ENCODE results near the gene P3R3URF.

P3R3URF gene

DNA sequence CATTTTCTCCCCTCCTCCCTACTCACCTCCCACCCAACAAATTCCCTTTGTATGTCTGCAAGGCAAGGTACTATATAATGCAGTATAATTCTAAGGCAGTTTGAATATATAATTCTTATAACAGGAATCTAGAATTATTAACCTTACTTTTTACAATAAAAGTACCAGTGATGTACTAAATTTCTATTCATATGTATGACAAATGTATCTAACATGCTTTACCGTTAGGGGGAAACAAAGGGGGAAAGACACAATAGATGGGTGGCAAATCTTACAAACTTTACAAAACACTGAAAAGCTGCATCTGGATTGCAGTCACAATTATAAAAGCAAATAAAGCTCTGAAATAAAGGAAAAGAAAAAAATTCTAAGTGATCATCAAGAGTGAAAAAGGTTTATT is 46.2 kb downstream of the P3R3URF start:
- H3K4me3 ChIP-seq (replicated peaks in 1 of 2; ENCODE audit: low read depth in 2 of 2, low read length in 2 of 2) = no peak overlapping the region
- TF ChIP-seq, protein P1, sequence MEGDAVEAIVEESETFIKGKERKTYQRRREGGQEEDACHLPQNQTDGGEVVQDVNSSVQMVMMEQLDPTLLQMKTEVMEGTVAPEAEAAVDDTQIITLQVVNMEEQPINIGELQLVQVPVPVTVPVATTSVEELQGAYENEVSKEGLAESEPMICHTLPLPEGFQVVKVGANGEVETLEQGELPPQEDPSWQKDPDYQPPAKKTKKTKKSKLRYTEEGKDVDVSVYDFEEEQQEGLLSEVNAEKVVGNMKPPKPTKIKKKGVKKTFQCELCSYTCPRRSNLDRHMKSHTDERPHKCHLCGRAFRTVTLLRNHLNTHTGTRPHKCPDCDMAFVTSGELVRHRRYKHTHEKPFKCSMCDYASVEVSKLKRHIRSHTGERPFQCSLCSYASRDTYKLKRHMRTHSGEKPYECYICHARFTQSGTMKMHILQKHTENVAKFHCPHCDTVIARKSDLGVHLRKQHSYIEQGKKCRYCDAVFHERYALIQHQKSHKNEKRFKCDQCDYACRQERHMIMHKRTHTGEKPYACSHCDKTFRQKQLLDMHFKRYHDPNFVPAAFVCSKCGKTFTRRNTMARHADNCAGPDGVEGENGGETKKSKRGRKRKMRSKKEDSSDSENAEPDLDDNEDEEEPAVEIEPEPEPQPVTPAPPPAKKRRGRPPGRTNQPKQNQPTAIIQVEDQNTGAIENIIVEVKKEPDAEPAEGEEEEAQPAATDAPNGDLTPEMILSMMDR (IDR thresholded peaks at IDR 0.05; ENCODE audit: low read depth, low read length) = no peak
- DNase-seq (ENCODE audit: low read depth in 2 of 2) = no peak

- TF ChIP-seq, protein P1 (IDR thresholded peaks at IDR 0.05; ENCODE audit: low read depth, low read length) = no peak
- no peak overlapping the region for H3K4me3 ChIP-seq (replicated peaks in 1 of 2; ENCODE audit: low read depth in 2 of 2, low read length in 2 of 2)
- peak in 1 of 2 donors; percentile 37 for DNase-seq (ENCODE audit: low read depth in 2 of 2)
These were observed 47.9 kb downstream of the P3R3URF start for GRCh38 chr1:46128344-46128743.
